Thyroid gland (tissue), 4 donors: ENCODE data around the gene ST7.

Source experiments
- POLR2A ChIP-seq, 2 donors: fragments of 450-650 bp; IDR thresholded peaks; one replicate each; pipeline ENCODE4 v1.6.1; 2017; ENCODE audit warnings: antibody characterized with exemption in 2 of 2, mild to moderate bottlenecking in 2 of 2, moderate library complexity in 1 of 2
- TF ChIP-seq, protein P1 (sequence below), 6 experiments: fragments of 200-600 bp in 3 of 6; fragments of 450-650 bp in 3 of 6; sonication (generic) in 3 of 6; IDR thresholded peaks; one replicate each; pipeline ENCODE4 v1.5.1; 2016 to 2019; ENCODE audit warnings: antibody characterized with exemption in 6 of 6, mild to moderate bottlenecking in 2 of 6, inconsistent platforms in 1 of 6, moderate library complexity in 1 of 6

GRCh38 chr7:116920359-116920758 lies 32.9 kb upstream of the ST7 start:
- TF ChIP-seq, protein P1, sequence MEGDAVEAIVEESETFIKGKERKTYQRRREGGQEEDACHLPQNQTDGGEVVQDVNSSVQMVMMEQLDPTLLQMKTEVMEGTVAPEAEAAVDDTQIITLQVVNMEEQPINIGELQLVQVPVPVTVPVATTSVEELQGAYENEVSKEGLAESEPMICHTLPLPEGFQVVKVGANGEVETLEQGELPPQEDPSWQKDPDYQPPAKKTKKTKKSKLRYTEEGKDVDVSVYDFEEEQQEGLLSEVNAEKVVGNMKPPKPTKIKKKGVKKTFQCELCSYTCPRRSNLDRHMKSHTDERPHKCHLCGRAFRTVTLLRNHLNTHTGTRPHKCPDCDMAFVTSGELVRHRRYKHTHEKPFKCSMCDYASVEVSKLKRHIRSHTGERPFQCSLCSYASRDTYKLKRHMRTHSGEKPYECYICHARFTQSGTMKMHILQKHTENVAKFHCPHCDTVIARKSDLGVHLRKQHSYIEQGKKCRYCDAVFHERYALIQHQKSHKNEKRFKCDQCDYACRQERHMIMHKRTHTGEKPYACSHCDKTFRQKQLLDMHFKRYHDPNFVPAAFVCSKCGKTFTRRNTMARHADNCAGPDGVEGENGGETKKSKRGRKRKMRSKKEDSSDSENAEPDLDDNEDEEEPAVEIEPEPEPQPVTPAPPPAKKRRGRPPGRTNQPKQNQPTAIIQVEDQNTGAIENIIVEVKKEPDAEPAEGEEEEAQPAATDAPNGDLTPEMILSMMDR (IDR thresholded peaks at IDR 0.05), result no peak
- no peak for TF ChIP-seq POLR2A (IDR thresholded peaks at IDR 0.05)
